ENCODE results near the gene INPP4B. TPM values are rescaled to one million over a fixed set of nuclear protein-coding genes. Genes with fewer than 3 reads are reported as not detected.

The INPP4B gene
- total RNA-seq, 2 donors from 2014 or later = 10.0 to 14.1 TPM

GRCh38 chr4:142549726-142550463 lies 296.2 kb downstream of the INPP4B start:
- Histone ChIP-seq H3K4me1 (peaks cover 3% of the 10 kb centered on the region), H3K27ac (peak overlapping the region; percentile 74), H3K36me3 (no peaks in the 10 kb centered on the region), H3K9ac (ENCODE audit: low read depth in 2 of 2, low read length in 2 of 2) (no peak overlapping the region), H3K4me3 (no peak overlapping the region), H3K9me3 (no peaks in the 10 kb centered on the region), H3K27me3 (no peaks in the 10 kb centered on the region)
- no peak for TF ChIP-seq CTCF (IDR thresholded peaks at IDR 0.05)
- no peak for DNase-seq
- intact Hi-C loops (cut with DNase I) = no loop called here

- Histone ChIP-seq H3K27ac (peak overlapping the region; percentile 74), H3K9ac (ENCODE audit: low read depth in 2 of 2, low read length in 2 of 2) (no peak overlapping the region), H3K27me3 (no peaks in the 10 kb centered on the region), H3K36me3 (no peaks in the 10 kb centered on the region), H3K4me3 (no peak overlapping the region), H3K4me1 (peaks cover 3% of the 10 kb centered on the region), H3K9me3 (no peaks in the 10 kb centered on the region)
- intact Hi-C loops (cut with DNase I) = no loop called here
- no peak for DNase-seq
- no peak for TF ChIP-seq CTCF (IDR thresholded peaks at IDR 0.05)
Observed at GRCh38 chr4:142549248-142549647, 296.9 kb downstream of the INPP4B start.

- H3K4me3 ChIP-seq = no peak overlapping the region
- H3K27ac ChIP-seq = no peak overlapping the region
- intact Hi-C loops (cut with DNase I) = no loop called here
- no peaks in the 10 kb centered on the region for H3K27me3 ChIP-seq
- no peaks in the 10 kb centered on the region for H3K36me3 ChIP-seq
- H3K9ac ChIP-seq (ENCODE audit: low read depth in 2 of 2, low read length in 2 of 2) = no peak overlapping the region
- H3K4me1 ChIP-seq = peaks cover 3% of the 10 kb centered on the region
- TF ChIP-seq CTCF (IDR thresholded peaks at IDR 0.05) = no peak
- DNase-seq = no peak
- no peaks in the 10 kb centered on the region for H3K9me3 ChIP-seq
Observed at GRCh38 chr4:142548491-142548890, 297.6 kb downstream of the INPP4B start.

- Histone ChIP-seq H3K4me1 (peaks cover 3% of the 10 kb centered on the region), H3K9me3 (no peaks in the 10 kb centered on the region), H3K9ac (ENCODE audit: low read depth in 2 of 2, low read length in 2 of 2) (no peak overlapping the region), H3K36me3 (no peaks in the 10 kb centered on the region), H3K27ac (no peak overlapping the region), H3K4me3 (no peak overlapping the region), H3K27me3 (no peaks in the 10 kb centered on the region)
- intact Hi-C loops (cut with DNase I) = no loop called here
- DNase-seq = no peak
- no peak for TF ChIP-seq CTCF (IDR thresholded peaks at IDR 0.05)
Observed at GRCh38 chr4:142547974-142548373, 298.1 kb downstream of the INPP4B start.

- TF ChIP-seq CTCF (IDR thresholded peaks at IDR 0.05) = no peak
- Histone ChIP-seq H3K27me3 (no peaks in the 10 kb centered on the region), H3K9ac (ENCODE audit: low read depth in 2 of 2, low read length in 2 of 2) (no peak overlapping the region), H3K4me1 (no peaks in the 10 kb centered on the region), H3K27ac (no peak overlapping the region), H3K36me3 (no peaks in the 10 kb centered on the region), H3K9me3 (no peaks in the 10 kb centered on the region), H3K4me3 (no peak overlapping the region)
- no peak for DNase-seq
- intact Hi-C loops (cut with DNase I) = no loop called here
Observed at GRCh38 chr4:142544594-142544993, 301.5 kb downstream of the INPP4B start.

All from colonic mucosa (tissue), 4 donors.